GM12891 (cell line): ENCODE measurements around the gene CTNNA2.

Experiments
- DNase-seq: peaks from one replicate; pipeline ENCODE4 v3.0.0; 2011; ENCODE audit warnings: low spot score; ENCODE audit not compliant: insufficient read length
- FAIRE-seq: peaks from 2 replicates; lab custom pipeline; 2011; peaks lifted over from hg19 to GRCh38; lab: Jason Lieb, UNC
- PAX5 ChIP-seq: IDR thresholded peaks from 2 replicates; pipeline ENCODE4 v1.6.1; 2011; ENCODE audit warnings: low read length, moderate library complexity, mild to moderate bottlenecking; ENCODE audit not compliant: insufficient read depth, severe bottlenecking
- POLR2A ChIP-seq: IDR thresholded peaks from 2 replicates; pipeline ENCODE4 v1.6.1; 2011; ENCODE audit warnings: low read depth, low read length, control low read depth
- POLR2AphosphoS5 ChIP-seq: IDR thresholded peaks from 2 replicates; pipeline ENCODE4 v1.6.1; 2011; ENCODE audit warnings: low read depth, low read length, control low read depth
- POU2F2 ChIP-seq: IDR thresholded peaks from 2 replicates; pipeline ENCODE4 v1.6.1; 2011; ENCODE audit warnings: low read depth, mild to moderate bottlenecking, control low read depth, low read length, moderate library complexity
- SPI1 ChIP-seq: IDR thresholded peaks from 2 replicates; pipeline ENCODE4 v1.6.1; 2011; ENCODE audit warnings: low read depth, low read length, control low read depth
- TAF1 ChIP-seq: IDR thresholded peaks from 2 replicates; pipeline ENCODE4 v1.6.1; 2011; ENCODE audit warnings: low read depth, low read length, control low read depth

The CTNNA2 gene

GRCh38 chr2:79716266-79716665, 203.4 kb downstream of the CTNNA2 start:
- DNase-seq (no peak), FAIRE-seq (no peak)
- TF ChIP-seq PAX5 = no peak
- TF ChIP-seq TAF1 = no peak
- no peak for TF ChIP-seq SPI1
- no peak for TF ChIP-seq POU2F2
- no peak for TF ChIP-seq POLR2AphosphoS5
- TF ChIP-seq POLR2A = no peak

DNA sequence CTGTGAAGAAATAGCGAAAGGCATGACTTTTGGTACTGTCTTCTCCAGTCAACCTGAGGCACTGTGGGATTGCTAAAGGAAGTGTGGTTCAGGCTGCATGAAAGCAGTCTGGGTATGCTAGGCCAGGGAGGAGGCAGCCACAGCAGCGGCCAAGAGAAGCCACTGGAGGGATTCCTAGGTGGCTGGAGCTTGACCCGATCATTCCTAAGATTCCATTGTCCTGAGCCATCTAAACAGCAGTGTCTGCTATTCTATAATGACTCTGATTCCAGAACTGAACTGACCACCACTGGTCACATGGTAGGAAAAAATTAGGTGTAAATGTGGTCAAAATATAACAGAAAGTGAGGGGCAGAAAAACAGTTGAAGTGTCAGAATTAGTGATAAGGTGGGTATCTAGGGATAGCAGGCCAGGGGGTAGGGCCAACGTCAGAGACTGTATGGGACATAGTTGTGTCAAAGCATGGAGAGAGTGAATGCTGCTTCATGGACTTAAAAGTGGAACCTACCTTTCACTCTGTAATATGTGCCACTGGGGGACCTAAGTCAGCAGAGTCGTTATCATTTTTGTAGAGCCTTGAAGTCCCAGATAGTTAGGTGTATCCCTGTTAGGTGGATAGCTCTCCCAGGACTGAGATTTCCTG, 204.6 kb downstream of the CTNNA2 start:
- TF ChIP-seq TAF1 (no peak), SPI1 (no peak), PAX5 (no peak), POLR2AphosphoS5 (no peak), POLR2A (no peak), POU2F2 (no peak)
- DNase-seq (no peak), FAIRE-seq (no peak)

- TF ChIP-seq TAF1 (no peak), PAX5 (no peak), POLR2AphosphoS5 (no peak), POLR2A (no peak), SPI1 (no peak), POU2F2 (no peak)
- DNase-seq (no peak), FAIRE-seq (no peak)
Measured at GRCh38 chr2:79721061-79721460, 208.2 kb downstream of the CTNNA2 start.

- TF ChIP-seq POLR2AphosphoS5 (no peak), POLR2A (no peak), TAF1 (no peak), SPI1 (no peak), PAX5 (no peak), POU2F2 (no peak)
- no peak for FAIRE-seq
- no peak for DNase-seq
Measured at GRCh38 chr2:79721966-79722365, 209.1 kb downstream of the CTNNA2 start.

GRCh38 chr2:79723830-79724229, 211.0 kb downstream of the CTNNA2 start:
- TF ChIP-seq POLR2A (no peak), POLR2AphosphoS5 (no peak), SPI1 (no peak)
- DNase-seq (no peak), FAIRE-seq (no peak)

DNA sequence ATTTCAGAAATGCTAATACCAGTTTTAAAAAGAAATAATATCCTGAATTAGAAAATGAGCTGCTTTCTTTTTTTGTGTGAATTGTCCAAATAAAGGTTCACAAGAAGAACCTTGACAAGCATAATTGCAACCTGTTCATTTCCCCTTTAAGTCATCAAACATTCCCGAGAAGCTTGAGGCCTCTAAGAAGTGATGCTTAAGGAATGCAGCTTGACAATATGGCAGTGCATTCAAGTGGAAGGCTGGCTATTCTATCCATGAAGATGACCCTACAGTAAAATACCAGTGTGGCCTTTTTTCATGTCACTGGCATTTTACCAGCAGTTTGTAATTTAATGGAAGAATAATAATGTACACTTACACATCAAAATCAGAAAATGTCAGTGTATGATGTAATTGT, 216.7 kb downstream of the CTNNA2 start:
- FAIRE-seq = no peak

GRCh38 chr2:79734518-79734917, 221.7 kb downstream of the CTNNA2 start:
- DNase-seq = no peak
- FAIRE-seq = no peak
- TF ChIP-seq POLR2AphosphoS5 (no peak), POU2F2 (no peak), PAX5 (no peak), TAF1 (no peak), SPI1 (no peak), POLR2A (no peak)

More for the DNA sequence above, 216.7 kb downstream of the CTNNA2 start:
- DNase-seq = no peak
- TF ChIP-seq TAF1 (no peak), POU2F2 (no peak), POLR2A (no peak), PAX5 (no peak), POLR2AphosphoS5 (no peak), SPI1 (no peak)

DNA sequence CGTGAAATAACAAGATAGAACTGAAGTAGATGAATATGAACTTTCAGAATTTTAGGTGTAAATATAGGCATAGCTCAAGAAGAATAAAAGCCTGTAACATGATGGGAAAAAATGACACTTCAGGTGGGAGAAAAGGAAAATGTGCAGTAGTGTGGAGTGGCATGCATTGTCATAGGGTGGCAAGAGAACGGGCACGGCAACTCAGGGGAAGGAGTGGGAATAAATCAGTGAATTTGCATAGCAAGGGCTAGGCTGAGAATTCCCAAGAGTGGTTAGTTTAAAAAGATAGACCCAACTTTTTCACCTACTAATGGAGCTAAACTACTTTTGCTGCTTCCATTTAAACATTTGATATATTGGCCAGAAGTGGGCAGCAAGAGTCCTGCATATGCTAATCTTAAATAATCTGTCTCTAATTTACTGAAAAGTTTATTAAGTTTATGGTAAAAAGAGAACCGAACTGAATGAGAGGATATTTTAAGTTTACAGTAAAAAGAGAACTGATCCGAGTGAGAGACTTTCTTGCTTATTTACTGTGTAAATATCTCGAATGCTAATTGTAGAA, 228.1 kb downstream of the CTNNA2 start:
- DNase-seq = no peak
- no peak for FAIRE-seq
- TF ChIP-seq POU2F2 (no peak), TAF1 (no peak), SPI1 (no peak), PAX5 (no peak), POLR2A (no peak), POLR2AphosphoS5 (no peak)

- DNase-seq (no peak), FAIRE-seq (no peak)
Measured at GRCh38 chr2:79750321-79750720, 237.5 kb downstream of the CTNNA2 start.

DNA sequence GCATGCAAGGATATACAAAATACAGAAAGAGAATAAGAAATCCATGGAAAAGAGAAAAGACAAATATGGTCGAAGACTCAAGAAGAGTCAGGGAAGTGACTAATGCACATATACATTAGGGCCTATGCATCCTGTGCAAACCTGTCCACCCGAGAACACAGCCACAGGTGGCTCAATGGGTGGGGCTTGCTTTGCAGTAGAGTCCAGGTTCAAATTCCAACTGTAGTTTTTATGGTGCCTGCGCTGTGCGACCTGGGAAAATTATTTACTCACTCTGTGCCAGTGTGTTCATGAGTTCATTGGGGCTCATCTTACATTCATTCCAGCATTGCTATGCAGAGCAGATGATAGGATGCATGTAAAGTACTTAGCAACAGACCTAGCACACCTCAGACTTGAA, 244.7 kb downstream of the CTNNA2 start:
- no peak for TF ChIP-seq POLR2A
- TF ChIP-seq TAF1 = no peak
- TF ChIP-seq SPI1 = no peak
- no peak for TF ChIP-seq PAX5
- no peak for TF ChIP-seq POU2F2
- no peak for TF ChIP-seq POLR2AphosphoS5
- FAIRE-seq = no peak
- no peak for DNase-seq

More at GRCh38 chr2:79750321-79750720, 237.5 kb downstream of the CTNNA2 start:
- TF ChIP-seq TAF1 (no peak), POLR2AphosphoS5 (no peak), PAX5 (no peak), POU2F2 (no peak), POLR2A (no peak), SPI1 (no peak)
